ENCODE measurements around the gene GABARAPL2. TPM values are rescaled to one million over a fixed set of nuclear protein-coding genes. Genes with fewer than 3 reads are reported as not detected.

The GABARAPL2 gene
- total and polyA plus RNA-seq, 2 donors (not counting 1 experiment from before 2014, with no cell fraction given), result 73.0 to 84.9 TPM

DNA sequence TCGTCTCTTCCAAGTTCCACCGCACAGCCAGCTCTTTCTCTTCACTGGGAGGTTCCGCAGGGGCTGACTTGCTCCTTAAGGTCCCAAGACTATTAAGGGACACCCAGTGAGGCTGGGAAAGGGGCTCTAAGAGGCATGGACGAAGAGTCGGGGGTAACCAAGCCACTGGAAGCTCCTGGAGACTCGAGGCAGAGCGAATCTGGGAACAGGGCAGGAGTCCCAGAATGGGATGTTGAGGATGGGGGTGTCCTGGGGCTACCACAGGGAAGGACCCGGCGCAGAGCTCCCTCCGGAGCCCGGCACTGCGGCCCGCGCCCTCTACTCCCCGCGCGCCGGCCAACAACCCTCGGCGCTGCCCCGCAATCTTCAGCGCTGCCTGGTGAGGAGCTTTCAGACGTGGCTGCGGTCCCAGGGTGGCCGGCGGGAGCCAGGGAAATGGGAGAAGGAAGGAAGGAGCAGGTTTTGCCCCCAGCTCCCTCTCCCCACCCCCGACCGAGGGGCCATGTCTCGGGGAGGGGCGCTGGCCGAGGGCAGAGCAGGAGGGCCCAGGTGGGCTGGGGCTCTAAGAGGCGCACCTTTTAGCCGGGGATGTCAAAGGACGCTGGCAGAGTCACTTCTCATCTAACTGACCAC lies 30.9 kb upstream of the GABARAPL2 start:
- H3K36me3 ChIP-seq (replicated peaks in 1 of 2; ENCODE audit: control extremely low read depth in 1 of 2, control insufficient read depth in 1 of 2, extremely low read depth in 1 of 2, insufficient read depth in 2 of 2, low read length in 1 of 2), result no peaks in the 10 kb centered on the region
- H2AFZ ChIP-seq (ENCODE audit: insufficient read depth, low read depth, low read length, poor library complexity, severe bottlenecking), result no peak overlapping the region
- Mint-ChIP-seq H3K27ac (no peak overlapping the region), H3K4me1 (no peaks in the 10 kb centered on the region), H3K27me3 (peaks cover 6% of the 10 kb centered on the region), H3K9me3 (ENCODE audit: insufficient read depth) (no peaks in the 10 kb centered on the region), H3K4me3 (no peak overlapping the region)
- no peaks in the 10 kb centered on the region for H3K27me3 ChIP-seq (replicated peaks in 1 of 4; ENCODE audit: control extremely low read depth in 1 of 4, control insufficient read depth in 3 of 4, insufficient read depth in 4 of 4, low read length in 3 of 4)
- no peak overlapping the region for H3K27ac ChIP-seq (ENCODE audit: low read length in 2 of 2)
- H3K9me3 ChIP-seq (ENCODE audit: control extremely low read depth in 1 of 3, control insufficient read depth in 2 of 3, insufficient read depth in 1 of 3, low read length in 2 of 3), result no peaks in the 10 kb centered on the region
- no peak for ATAC-seq (ENCODE audit: low read depth)
- 89% methylated on average over 27 of the region's 34 CpGs for WGBS (ENCODE audit: insufficient coverage)
- H4K20me1 ChIP-seq (ENCODE audit: control insufficient read depth, insufficient read depth, low read length, poor library complexity, severe bottlenecking), result no peaks in the 10 kb centered on the region
- no peak overlapping the region for H3K4me3 ChIP-seq (ENCODE audit: control extremely low read depth in 1 of 5, extremely low read depth in 1 of 5, insufficient read depth in 1 of 5, low read depth in 2 of 5, low read length in 4 of 5)
- no peak for TF ChIP-seq EZH2 (IDR thresholded peaks at IDR 0.05; ENCODE audit: borderline replicate concordance, insufficient read depth, low read depth, low read length, poor library complexity, severe bottlenecking)
- TF ChIP-seq, protein P1, sequence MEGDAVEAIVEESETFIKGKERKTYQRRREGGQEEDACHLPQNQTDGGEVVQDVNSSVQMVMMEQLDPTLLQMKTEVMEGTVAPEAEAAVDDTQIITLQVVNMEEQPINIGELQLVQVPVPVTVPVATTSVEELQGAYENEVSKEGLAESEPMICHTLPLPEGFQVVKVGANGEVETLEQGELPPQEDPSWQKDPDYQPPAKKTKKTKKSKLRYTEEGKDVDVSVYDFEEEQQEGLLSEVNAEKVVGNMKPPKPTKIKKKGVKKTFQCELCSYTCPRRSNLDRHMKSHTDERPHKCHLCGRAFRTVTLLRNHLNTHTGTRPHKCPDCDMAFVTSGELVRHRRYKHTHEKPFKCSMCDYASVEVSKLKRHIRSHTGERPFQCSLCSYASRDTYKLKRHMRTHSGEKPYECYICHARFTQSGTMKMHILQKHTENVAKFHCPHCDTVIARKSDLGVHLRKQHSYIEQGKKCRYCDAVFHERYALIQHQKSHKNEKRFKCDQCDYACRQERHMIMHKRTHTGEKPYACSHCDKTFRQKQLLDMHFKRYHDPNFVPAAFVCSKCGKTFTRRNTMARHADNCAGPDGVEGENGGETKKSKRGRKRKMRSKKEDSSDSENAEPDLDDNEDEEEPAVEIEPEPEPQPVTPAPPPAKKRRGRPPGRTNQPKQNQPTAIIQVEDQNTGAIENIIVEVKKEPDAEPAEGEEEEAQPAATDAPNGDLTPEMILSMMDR (IDR thresholded peaks at IDR 0.05), result no peak
- no peak overlapping the region for H3K4me2 ChIP-seq (replicated peaks; ENCODE audit: low read depth, low read length, poor library complexity, severe bottlenecking)
- CTCF ChIA-PET, result no interaction called here
- H3K9ac ChIP-seq (ENCODE audit: low read length), result no peak overlapping the region
- no peaks in the 10 kb centered on the region for H3K79me2 ChIP-seq (ENCODE audit: control insufficient read depth, insufficient read depth, low read length)
- no peak for DNase-seq
- H3K4me1 ChIP-seq (ENCODE audit: control insufficient read depth in 2 of 2, insufficient read depth in 2 of 2, low read length in 2 of 2), result no peaks in the 10 kb centered on the region
- intact Hi-C loops (cut with micrococcal nuclease), result no loop called here
- POLR2A ChIA-PET, result no interaction called here

DNA sequence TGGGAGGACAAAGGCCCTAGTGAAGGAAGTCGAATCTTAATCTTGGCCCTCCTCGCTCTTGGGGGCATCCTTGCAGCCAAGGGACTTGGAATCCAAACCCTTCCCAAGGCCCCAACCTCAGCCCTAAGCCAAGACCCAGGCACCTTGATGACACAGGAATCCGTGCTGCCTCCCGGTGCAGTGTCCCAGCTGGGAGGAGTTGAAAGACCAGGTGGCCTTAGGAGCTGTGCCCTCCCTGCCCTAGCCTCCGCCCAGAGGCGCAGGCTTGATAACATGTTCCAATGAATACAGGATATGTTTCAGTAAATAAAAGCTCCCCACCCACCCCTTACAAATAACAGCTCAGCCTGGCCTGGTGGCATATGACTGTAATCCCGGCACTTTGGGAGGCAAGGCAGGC lies 30.3 kb upstream of the GABARAPL2 start, which contains the start of gene CHST5:
TSS of gene CHST5 (minus strand) at position 208 of the 400 bp plus-strand sequence. CDS start 5,724 bp downstream, outside the sequence.
- Mint-ChIP-seq H3K4me1 (no peaks in the 10 kb centered on the region), H3K27ac (no peak within 1 kb of the TSS), H3K9me3 (ENCODE audit: insufficient read depth) (no peaks in the 10 kb centered on the region), H3K27me3 (peaks cover 6% of the 10 kb centered on the region), H3K4me3 (no peak within 1 kb of the TSS)
- no peaks in the 10 kb centered on the region for H3K9me3 ChIP-seq (ENCODE audit: control extremely low read depth in 1 of 3, control insufficient read depth in 2 of 3, insufficient read depth in 1 of 3, low read length in 2 of 3)
- no peaks in the 10 kb centered on the region for H3K4me1 ChIP-seq (ENCODE audit: control insufficient read depth in 2 of 2, insufficient read depth in 2 of 2, low read length in 2 of 2)
- no peak within 1 kb of the TSS for H3K27ac ChIP-seq (ENCODE audit: low read length in 2 of 2)
- TF ChIP-seq EZH2 (IDR thresholded peaks at IDR 0.05; ENCODE audit: borderline replicate concordance, insufficient read depth, low read depth, low read length, poor library complexity, severe bottlenecking), result no peak
- TF ChIP-seq, protein P1 (IDR thresholded peaks at IDR 0.05), result no peak
- no peaks in the 10 kb centered on the region for H3K36me3 ChIP-seq (replicated peaks in 1 of 2; ENCODE audit: control extremely low read depth in 1 of 2, control insufficient read depth in 1 of 2, extremely low read depth in 1 of 2, insufficient read depth in 2 of 2, low read length in 1 of 2)
- H3K79me2 ChIP-seq (ENCODE audit: control insufficient read depth, insufficient read depth, low read length), result no peaks in the 10 kb centered on the region
- no peak for DNase-seq
- H2AFZ ChIP-seq (ENCODE audit: insufficient read depth, low read depth, low read length, poor library complexity, severe bottlenecking), result no peak within 1 kb of the TSS
- no peak within 1 kb of the TSS for H3K4me3 ChIP-seq (ENCODE audit: control extremely low read depth in 1 of 5, extremely low read depth in 1 of 5, insufficient read depth in 1 of 5, low read depth in 2 of 5, low read length in 4 of 5)
- no peak within 1 kb of the TSS for H3K4me2 ChIP-seq (replicated peaks; ENCODE audit: low read depth, low read length, poor library complexity, severe bottlenecking)
- CTCF ChIA-PET, result no interaction called here
- POLR2A ChIA-PET, result no interaction called here
- ATAC-seq (ENCODE audit: low read depth), result no peak
- H3K27me3 ChIP-seq (replicated peaks in 1 of 4; ENCODE audit: control extremely low read depth in 1 of 4, control insufficient read depth in 3 of 4, insufficient read depth in 4 of 4, low read length in 3 of 4), result no peaks in the 10 kb centered on the region
- H4K20me1 ChIP-seq (ENCODE audit: control insufficient read depth, insufficient read depth, low read length, poor library complexity, severe bottlenecking), result no peaks in the 10 kb centered on the region
- 100% methylated on average over 5 of the region's 7 CpGs for WGBS (ENCODE audit: insufficient coverage)
- H3K9ac ChIP-seq (ENCODE audit: low read length), result no peak within 1 kb of the TSS
- intact Hi-C loops (cut with micrococcal nuclease), result no loop called here
